GM06990 (cell line): Measurements from ENCODE around the gene CSF2.

Experiments used
- DNase-seq: peaks from one replicate; pipeline ENCODE4 v3.0.0-alpha.2; 2011; ENCODE audit not compliant: insufficient read length; ENCODE audit errors: extremely low read depth
- H3K27me3 ChIP-seq: replicated peaks from 2 replicates; pipeline ENCODE4 v1.6.0; 2011; ENCODE audit warnings: low read length; ENCODE audit not compliant: control insufficient read depth, insufficient read depth
- H3K36me3 ChIP-seq: 2 replicates; pipeline ENCODE4 v1.5.1; 2011; ENCODE audit warnings: low read length; ENCODE audit not compliant: control insufficient read depth, insufficient read depth
- H3K4me3 ChIP-seq: replicated peaks from 2 replicates; pipeline ENCODE4 v1.5.1; 2011; ENCODE audit warnings: low read depth, mild to moderate bottlenecking, control low read depth, low read length
- TF ChIP-seq, protein P1 (sequence below): IDR thresholded peaks from 2 replicates; pipeline ENCODE4 v1.5.1; 2011; ENCODE audit warnings: low read length, control low read depth, mild to moderate bottlenecking, inconsistent platforms; ENCODE audit not compliant: insufficient read depth, poor library complexity, severe bottlenecking

The CSF2 gene

DNA sequence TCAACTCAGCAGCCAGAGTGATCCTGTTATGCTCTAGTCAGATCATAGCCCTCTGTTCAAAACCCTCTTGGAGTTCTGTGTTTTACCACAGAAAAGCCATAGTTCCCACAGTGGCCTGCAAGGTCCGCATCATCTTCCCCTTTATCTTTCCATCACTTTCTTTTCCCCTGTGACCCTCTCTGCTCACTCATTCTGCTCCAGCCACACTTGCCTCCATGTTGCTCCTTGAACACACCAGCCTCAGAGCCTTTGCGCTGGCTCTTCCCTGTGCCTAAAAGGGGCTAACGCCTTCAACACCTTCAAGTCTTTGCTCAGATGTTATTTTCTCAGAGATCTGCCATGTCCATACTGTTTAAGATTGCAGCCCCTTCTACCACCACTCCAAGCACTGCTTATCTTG lies 26.3 kb downstream of the CSF2 start:
- H3K4me3 ChIP-seq, result no peak overlapping the region
- TF ChIP-seq, protein P1, sequence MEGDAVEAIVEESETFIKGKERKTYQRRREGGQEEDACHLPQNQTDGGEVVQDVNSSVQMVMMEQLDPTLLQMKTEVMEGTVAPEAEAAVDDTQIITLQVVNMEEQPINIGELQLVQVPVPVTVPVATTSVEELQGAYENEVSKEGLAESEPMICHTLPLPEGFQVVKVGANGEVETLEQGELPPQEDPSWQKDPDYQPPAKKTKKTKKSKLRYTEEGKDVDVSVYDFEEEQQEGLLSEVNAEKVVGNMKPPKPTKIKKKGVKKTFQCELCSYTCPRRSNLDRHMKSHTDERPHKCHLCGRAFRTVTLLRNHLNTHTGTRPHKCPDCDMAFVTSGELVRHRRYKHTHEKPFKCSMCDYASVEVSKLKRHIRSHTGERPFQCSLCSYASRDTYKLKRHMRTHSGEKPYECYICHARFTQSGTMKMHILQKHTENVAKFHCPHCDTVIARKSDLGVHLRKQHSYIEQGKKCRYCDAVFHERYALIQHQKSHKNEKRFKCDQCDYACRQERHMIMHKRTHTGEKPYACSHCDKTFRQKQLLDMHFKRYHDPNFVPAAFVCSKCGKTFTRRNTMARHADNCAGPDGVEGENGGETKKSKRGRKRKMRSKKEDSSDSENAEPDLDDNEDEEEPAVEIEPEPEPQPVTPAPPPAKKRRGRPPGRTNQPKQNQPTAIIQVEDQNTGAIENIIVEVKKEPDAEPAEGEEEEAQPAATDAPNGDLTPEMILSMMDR, result no peak
- no peak for DNase-seq

DNA sequence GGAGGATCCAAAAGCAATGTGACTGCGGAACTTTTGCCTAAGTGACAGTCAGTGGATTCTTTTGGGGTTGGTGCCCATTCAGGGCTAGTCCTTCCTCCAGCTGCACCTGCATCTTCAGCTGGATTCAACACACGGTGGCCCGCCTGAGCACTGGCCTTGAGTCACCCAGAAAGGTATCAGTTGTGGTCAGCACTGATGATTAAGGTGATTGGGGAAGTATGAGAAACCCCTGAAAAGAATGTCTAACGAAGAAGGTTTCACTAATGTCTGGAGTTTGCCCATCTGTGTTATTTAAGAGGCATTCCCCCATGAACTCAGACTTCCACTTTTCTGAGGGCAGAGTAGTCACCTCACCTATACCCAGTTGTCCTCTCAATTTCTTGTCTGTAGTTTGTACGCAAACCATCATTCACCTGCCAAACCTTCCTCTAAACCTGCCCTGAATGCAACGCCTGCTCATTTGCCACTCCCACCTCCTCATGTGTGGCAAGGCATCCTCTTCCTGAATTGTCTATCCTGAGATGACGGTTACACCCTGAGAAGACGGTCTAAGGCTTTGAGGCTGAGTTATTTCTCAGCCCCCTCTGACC lies 27.2 kb downstream of the CSF2 start:
- TF ChIP-seq, protein P1, result no peak
- DNase-seq, result peak; percentile 62
- Histone ChIP-seq H3K4me3 (no peak overlapping the region), H3K36me3 (no peaks in the 10 kb centered on the region), H3K27me3 (no peaks in the 10 kb centered on the region)

More for the DNA sequence above, 26.3 kb downstream of the CSF2 start:
- no peaks in the 10 kb centered on the region for H3K36me3 ChIP-seq
- no peaks in the 10 kb centered on the region for H3K27me3 ChIP-seq

GRCh38 chr5:132101385-132101880 lies 27.8 kb downstream of the CSF2 start:
- H3K4me3 ChIP-seq, result no peak overlapping the region
- no peaks in the 10 kb centered on the region for H3K27me3 ChIP-seq
- TF ChIP-seq, protein P1, result no peak
- H3K36me3 ChIP-seq, result no peaks in the 10 kb centered on the region
- DNase-seq, result no peak

DNA sequence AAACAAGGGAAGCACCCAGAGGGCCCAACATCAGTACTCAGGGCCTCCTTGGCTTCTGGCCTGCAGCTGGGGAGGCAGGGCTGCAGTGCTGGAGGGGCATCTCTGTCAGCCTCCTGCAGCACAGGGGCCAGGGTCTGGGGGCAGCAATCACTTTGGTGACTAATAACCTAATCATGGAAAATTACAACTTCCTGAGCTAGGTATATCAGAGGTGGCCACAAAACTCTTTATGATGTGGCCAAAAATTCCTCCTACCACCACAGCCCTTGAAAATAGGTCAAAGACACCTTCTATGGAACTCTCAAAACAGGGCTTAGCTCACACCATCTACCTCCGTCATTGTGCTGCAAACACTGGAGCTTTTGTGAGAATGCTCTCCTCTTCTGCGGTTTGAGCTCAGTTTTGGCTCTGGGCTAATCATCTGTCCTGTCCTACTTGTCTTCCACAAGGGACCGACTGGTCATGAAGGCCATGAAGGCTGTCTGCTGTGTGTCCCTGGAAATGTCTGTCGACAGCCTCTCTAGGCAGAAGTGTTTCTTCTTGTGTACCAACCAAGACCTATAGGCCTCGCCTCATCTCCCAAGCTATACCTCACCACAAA lies 28.6 kb downstream of the CSF2 start:
- DNase-seq, result peak; percentile 46
- Histone ChIP-seq H3K4me3 (no peak overlapping the region), H3K27me3 (no peaks in the 10 kb centered on the region), H3K36me3 (no peaks in the 10 kb centered on the region)
- TF ChIP-seq, protein P1, result no peak

GRCh38 chr5:132102944-132103331 lies 29.3 kb downstream of the CSF2 start:
- H3K36me3 ChIP-seq, result no peaks in the 10 kb centered on the region
- TF ChIP-seq, protein P1, result no peak
- H3K27me3 ChIP-seq, result no peaks in the 10 kb centered on the region
- no peak for DNase-seq
- no peak overlapping the region for H3K4me3 ChIP-seq
